LNCaP clone FGC (cell line): ENCODE data around the gene PTPRG.

Source experiments
- DNase-seq: peaks from one replicate; pipeline ENCODE4 v3.0.0-alpha.2; 2011; ENCODE audit warnings: low read depth
- H3K4me3 ChIP-seq: 2 replicates; pipeline ENCODE4 v1.5.1; 2011; ENCODE audit warnings: mild to moderate bottlenecking, low read depth, low read length, control low read depth
- CTCF ChIP-seq: IDR thresholded peaks from 2 replicates; pipeline ENCODE4 v1.5.1; 2012; ENCODE audit warnings: mild to moderate bottlenecking; ENCODE audit not compliant: control insufficient read depth, insufficient read depth; ENCODE audit errors: extremely low read depth

PTPRG gene

GRCh38 chr3:61780016-61780415 lies 218.6 kb downstream of the PTPRG start:
- H3K4me3 ChIP-seq: no peak overlapping the region
- no peak for DNase-seq
- no peak for TF ChIP-seq CTCF

- no peak for DNase-seq
- no peak overlapping the region for H3K4me3 ChIP-seq
- TF ChIP-seq CTCF: no peak
Measured at GRCh38 chr3:61780455-61781228, 219.3 kb downstream of the PTPRG start.

- H3K4me3 ChIP-seq: no peak overlapping the region
- TF ChIP-seq CTCF: no peak
- DNase-seq: no peak
Measured at GRCh38 chr3:61783993-61784718, 222.8 kb downstream of the PTPRG start.

GRCh38 chr3:61788623-61789507 lies 227.5 kb downstream of the PTPRG start:
- H3K4me3 ChIP-seq: no peak overlapping the region
- DNase-seq: no peak
- TF ChIP-seq CTCF: no peak

- DNase-seq: no peak
- no peak for TF ChIP-seq CTCF
Measured at GRCh38 chr3:61789861-61790260, 228.5 kb downstream of the PTPRG start.

GRCh38 chr3:61790411-61790810 lies 229.0 kb downstream of the PTPRG start:
- TF ChIP-seq CTCF: no peak
- DNase-seq: peak; percentile 32

More at GRCh38 chr3:61789861-61790260, 228.5 kb downstream of the PTPRG start:
- no peak overlapping the region for H3K4me3 ChIP-seq

More at GRCh38 chr3:61790411-61790810, 229.0 kb downstream of the PTPRG start:
- no peak overlapping the region; the same call in 1 of the 2 replicates for H3K4me3 ChIP-seq
